CD4-positive, alpha-beta T cell (primary cell): Measurements from ENCODE around the gene GSE1. TPM values are rescaled to one million over a fixed set of nuclear protein-coding genes. Genes with fewer than 3 reads are reported as not detected.

Experiments
- ATAC-seq: fragments of 200-7000 bp; cut with Tn5 transposase; one replicate; pipeline ENCODE4 v1.10.0; 2022; ENCODE audit warnings: mild to moderate bottlenecking; ENCODE audit not compliant: poor library complexity
- CTCF ChIA-PET: fragments of 350-600 bp; sonication (Branson Sonifier 250); formaldehyde crosslinking; loops from one replicate; lab custom pipeline; 2021; ENCODE audit warnings: antibody characterized with exemption, inconsistent platforms; lab: Charles Lee
- POLR2A ChIA-PET: fragments of 350-600 bp; sonication (Branson Sonifier 250); formaldehyde crosslinking; loops from one replicate; lab custom pipeline; 2021; ENCODE audit warnings: antibody characterized with exemption, inconsistent platforms; lab: Charles Lee
- DNase-seq, 14 experiments: peaks; one replicate each; pipeline ENCODE4 v3.0.0-alpha.2; 2013 to 2020; ENCODE audit warnings: mixed read lengths in 2 of 14
- H3K27ac ChIP-seq, 2 donors: one replicate each; pipeline versions ENCODE4 v1.5.1 to v1.7.0; 2013; ENCODE audit warnings: low read length in 2 of 2, low read depth in 1 of 2, mild to moderate bottlenecking in 1 of 2
- H3K27me3 ChIP-seq, 2 experiments: 1 replicate in 1 of 2; 2 replicates in 1 of 2; pipeline versions ENCODE4 v1.6.1 to v1.7.0; 2013; ENCODE audit warnings: low read length in 2 of 2, control low read depth in 1 of 2, mild to moderate bottlenecking in 1 of 2, moderate library complexity in 1 of 2; ENCODE audit not compliant: insufficient read depth in 2 of 2, control insufficient read depth in 1 of 2
- H3K36me3 ChIP-seq: one replicate; pipeline ENCODE4 v1.6.1; 2013; ENCODE audit warnings: low read length, control low read depth; ENCODE audit not compliant: insufficient read depth
- H3K4me1 ChIP-seq: one replicate; pipeline ENCODE4 v1.6.1; 2013; ENCODE audit warnings: low read length, control low read depth; ENCODE audit not compliant: insufficient read depth
- H3K4me3 ChIP-seq: one replicate; pipeline ENCODE4 v1.5.1; 2013; ENCODE audit warnings: mild to moderate bottlenecking, low read length, moderate library complexity
- H3K9me3 ChIP-seq, 2 experiments: 1 replicate in 1 of 2; 2 replicates in 1 of 2; pipeline versions ENCODE4 v1.6.1 to v1.7.0; 2013; ENCODE audit warnings: low read length in 2 of 2, mild to moderate bottlenecking in 2 of 2, control low read depth in 1 of 2, moderate library complexity in 1 of 2; ENCODE audit not compliant: control insufficient read depth in 1 of 2, insufficient read depth in 1 of 2
- H3K27ac Mint-ChIP-seq: one replicate; pipeline ENCODE4 v1.8.0; 2020; ENCODE audit warnings: mixed read lengths
- H3K27me3 Mint-ChIP-seq: one replicate; pipeline ENCODE4 v1.8.0; 2021; ENCODE audit warnings: mixed read lengths
- H3K36me3 Mint-ChIP-seq: one replicate; pipeline ENCODE4 v1.8.0; 2021; ENCODE audit warnings: low read depth, mixed read lengths
- H3K4me1 Mint-ChIP-seq: one replicate; pipeline ENCODE4 v1.8.0; 2021; ENCODE audit warnings: low read depth, mixed read lengths
- H3K4me3 Mint-ChIP-seq: one replicate; pipeline ENCODE4 v1.8.0; 2020; ENCODE audit warnings: mild to moderate bottlenecking, mixed read lengths
- H3K9me3 Mint-ChIP-seq: one replicate; pipeline ENCODE4 v1.8.0; 2020; ENCODE audit warnings: mixed read lengths
- intact Hi-C, 2 experiments: fragments of 100-400 bp; cut with DNase I in 1 of 2; cut with micrococcal nuclease in 1 of 2; formaldehyde crosslinking; loops; one replicate each; pipeline versions ENCODE4 v1.15.1 to v1.9.0; 2023 to 2025; cut with DNase I, micrococcal nuclease
- total RNA-seq, 174 experiments: library from RNA in 2 of 174; stranded (reverse) in 2 of 174; gene quantifications; one replicate each; pipeline ENCODE4 v1.2.3 and lab custom pipeline; 2021 to 2026
- TF ChIP-seq, protein P1 (sequence below): fragments of 200-600 bp; IDR thresholded peaks from one replicate; pipeline ENCODE4 v1.8.0; 2022; ENCODE audit warnings: antibody characterized with exemption, mild to moderate bottlenecking

Gene GSE1
- total RNA-seq, 2 experiments from 2014 or later, result 11.7 to 13.7 TPM

DNA sequence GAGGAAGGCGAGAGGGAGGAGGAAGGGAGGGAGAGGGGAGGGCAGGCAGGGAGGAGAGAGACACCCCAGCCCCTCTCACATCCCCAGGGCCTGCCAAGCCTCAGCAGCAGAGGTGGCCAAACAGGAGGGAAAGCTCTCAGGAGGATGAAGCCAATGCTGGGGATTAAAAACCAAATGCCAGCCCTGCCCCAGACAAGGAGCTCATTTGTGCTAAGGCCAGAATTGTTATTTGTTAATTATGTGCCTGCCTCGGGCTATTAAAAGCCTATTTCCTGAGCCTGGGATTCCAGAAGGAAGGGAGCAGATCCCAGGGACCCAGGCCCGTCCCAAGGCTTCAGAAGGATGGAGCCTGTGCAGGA lies 103.5 kb downstream of the GSE1 start:
- H3K4me1 Mint-ChIP-seq, result peaks cover 13% of the 10 kb centered on the region
- H3K4me3 Mint-ChIP-seq, result no peak overlapping the region
- peaks cover 7 to 11% of the 10 kb centered on the region in 2 experiments for H3K9me3 ChIP-seq
- H3K36me3 ChIP-seq, result no peaks in the 10 kb centered on the region
- H3K27ac Mint-ChIP-seq, result no peak overlapping the region
- no peaks in the 10 kb centered on the region for H3K27me3 Mint-ChIP-seq
- DNase-seq (no peak), ATAC-seq (no peak)
- ChIA-PET CTCF (no interaction called here), POLR2A (no interaction called here)
- H3K36me3 Mint-ChIP-seq, result peaks cover 6% of the 10 kb centered on the region
- H3K27ac ChIP-seq, result no peak overlapping the region
- peaks cover 0 to 3% of the 10 kb centered on the region in 2 experiments for H3K27me3 ChIP-seq
- intact Hi-C loops, result loop anchor here (2.0 to 5.0 kb wide), 4 partner anchors 59 to 414 kb away; no protein-coding TSS in a partner anchor
- TF ChIP-seq, protein P1, sequence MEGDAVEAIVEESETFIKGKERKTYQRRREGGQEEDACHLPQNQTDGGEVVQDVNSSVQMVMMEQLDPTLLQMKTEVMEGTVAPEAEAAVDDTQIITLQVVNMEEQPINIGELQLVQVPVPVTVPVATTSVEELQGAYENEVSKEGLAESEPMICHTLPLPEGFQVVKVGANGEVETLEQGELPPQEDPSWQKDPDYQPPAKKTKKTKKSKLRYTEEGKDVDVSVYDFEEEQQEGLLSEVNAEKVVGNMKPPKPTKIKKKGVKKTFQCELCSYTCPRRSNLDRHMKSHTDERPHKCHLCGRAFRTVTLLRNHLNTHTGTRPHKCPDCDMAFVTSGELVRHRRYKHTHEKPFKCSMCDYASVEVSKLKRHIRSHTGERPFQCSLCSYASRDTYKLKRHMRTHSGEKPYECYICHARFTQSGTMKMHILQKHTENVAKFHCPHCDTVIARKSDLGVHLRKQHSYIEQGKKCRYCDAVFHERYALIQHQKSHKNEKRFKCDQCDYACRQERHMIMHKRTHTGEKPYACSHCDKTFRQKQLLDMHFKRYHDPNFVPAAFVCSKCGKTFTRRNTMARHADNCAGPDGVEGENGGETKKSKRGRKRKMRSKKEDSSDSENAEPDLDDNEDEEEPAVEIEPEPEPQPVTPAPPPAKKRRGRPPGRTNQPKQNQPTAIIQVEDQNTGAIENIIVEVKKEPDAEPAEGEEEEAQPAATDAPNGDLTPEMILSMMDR, result no peak
- H3K4me1 ChIP-seq, result peaks cover 25% of the 10 kb centered on the region
- H3K9me3 Mint-ChIP-seq, result peaks cover 4% of the 10 kb centered on the region
- H3K4me3 ChIP-seq, result no peak overlapping the region

DNA sequence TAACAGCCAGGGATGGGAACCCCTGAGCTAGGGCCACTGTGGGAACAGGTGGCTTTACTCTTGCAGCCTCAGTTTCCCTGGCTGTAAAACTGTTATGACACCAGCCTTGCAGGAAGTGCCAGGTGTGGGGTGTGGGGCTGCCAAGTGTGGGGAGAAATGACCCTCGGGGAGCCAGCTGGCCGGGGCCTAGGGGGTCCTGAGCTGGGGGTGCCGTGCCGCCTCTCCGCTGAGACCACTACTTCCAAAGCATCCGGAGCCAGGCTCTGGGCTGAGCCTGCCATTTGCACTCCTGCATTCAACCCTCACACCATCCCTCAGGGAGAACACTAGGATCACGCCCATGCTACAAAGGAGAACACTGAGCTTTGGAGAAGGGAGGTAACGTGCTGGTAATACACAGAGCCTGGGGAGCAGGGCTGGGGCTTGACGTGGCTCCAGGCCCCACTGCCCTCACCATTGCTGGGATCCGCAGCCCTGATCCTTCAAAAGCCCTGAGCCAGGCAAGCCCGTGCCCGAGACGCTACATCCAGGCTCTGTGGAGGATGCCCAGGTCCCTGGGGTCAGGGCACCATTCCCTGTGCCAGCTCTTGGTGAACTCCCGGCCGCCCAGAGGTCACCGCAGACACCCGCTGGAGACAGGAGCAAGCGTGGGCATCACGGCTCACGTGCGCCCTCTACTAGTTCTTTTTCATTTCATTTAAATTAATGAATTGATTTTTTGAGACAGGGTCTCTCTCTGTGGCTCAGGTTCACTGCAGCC lies 104.5 kb downstream of the GSE1 start:
- H3K9me3 Mint-ChIP-seq, result no peaks in the 10 kb centered on the region
- Histone ChIP-seq H3K27me3 (peaks cover 0 to 3% of the 10 kb centered on the region in 2 experiments), H3K4me1 (peaks cover 25% of the 10 kb centered on the region), H3K36me3 (no peaks in the 10 kb centered on the region), H3K9me3 (peaks cover under 1 to 3% of the 10 kb centered on the region in 2 experiments), H3K27ac (no peak overlapping the region), H3K4me3 (no peak overlapping the region)
- ATAC-seq, result no peak
- no peaks in the 10 kb centered on the region for H3K36me3 Mint-ChIP-seq
- ChIA-PET CTCF (interaction anchor here (0.6 to 1.2 kb wide), 2 partner anchors 11 to 102 kb away, joined by 3 to 6 read pairs; no protein-coding TSS in a partner anchor), POLR2A (no interaction called here)
- peaks cover 13% of the 10 kb centered on the region for H3K4me1 Mint-ChIP-seq
- intact Hi-C loops, result loop anchor here (1.0 to 5.0 kb wide), 7 partner anchors 29 to 415 kb away; partner anchors contain the start of gene GINS2 (in 1 of the 2)
- TF ChIP-seq, protein P1, result peak; percentile 72
- DNase-seq, result peak in 13 of 14 experiments; percentile 30 to 78 (median 42)
- H3K27ac Mint-ChIP-seq, result no peak overlapping the region
- H3K4me3 Mint-ChIP-seq, result no peak overlapping the region
- no peaks in the 10 kb centered on the region for H3K27me3 Mint-ChIP-seq

DNA sequence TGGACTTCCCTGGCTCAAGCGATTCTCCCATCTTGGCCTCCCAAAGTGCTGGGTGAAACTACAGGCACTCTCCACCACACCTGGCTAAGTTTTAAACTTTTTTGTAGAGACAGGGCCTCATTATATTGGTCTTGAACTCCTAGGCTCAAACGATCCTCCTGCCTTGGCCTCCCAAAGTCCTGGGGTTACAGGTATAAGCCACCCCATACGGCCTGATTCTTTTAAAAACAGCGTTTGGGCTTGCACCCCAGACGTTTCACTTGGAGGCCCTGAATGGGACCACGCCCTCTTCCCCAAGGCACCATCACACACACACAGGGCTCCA lies 105.0 kb downstream of the GSE1 start:
- Mint-ChIP-seq H3K36me3 (no peaks in the 10 kb centered on the region), H3K27ac (no peak overlapping the region), H3K27me3 (no peaks in the 10 kb centered on the region), H3K4me3 (no peak overlapping the region), H3K4me1 (peaks cover 13% of the 10 kb centered on the region), H3K9me3 (no peaks in the 10 kb centered on the region)
- H3K4me3 ChIP-seq, result no peak overlapping the region
- POLR2A ChIA-PET, result no interaction called here
- TF ChIP-seq, protein P1, result no peak
- no peaks in the 10 kb centered on the region for H3K9me3 ChIP-seq
- DNase-seq (no peak), ATAC-seq (no peak)
- H3K4me1 ChIP-seq, result peaks cover 25% of the 10 kb centered on the region
- H3K27me3 ChIP-seq, result peaks cover 0 to 3% of the 10 kb centered on the region in 2 experiments
- CTCF ChIA-PET, result interaction anchor here (1.2 kb wide), 1 partner anchor 102 kb away, joined by 3 read pairs; no protein-coding TSS in a partner anchor
- H3K27ac ChIP-seq, result no peak overlapping the region
- H3K36me3 ChIP-seq, result no peaks in the 10 kb centered on the region
- intact Hi-C loops, result loop anchor here (1.0 to 5.0 kb wide), 6 partner anchors 30 to 416 kb away; partner anchors contain the start of gene GINS2 (in 1 of the 2)
